H9 (cell line): ENCODE measurements around the gene ZNF764. TPM values are rescaled to one million over a fixed set of nuclear protein-coding genes. Genes with fewer than 3 reads are reported as not detected.

Experiments
- DNase-seq: peaks from one replicate; pipeline ENCODE4 v3.0.0-alpha.2; 2017
- H2AFZ ChIP-seq: one replicate; pipeline ENCODE4 v1.6.1; 2013; ENCODE audit warnings: mild to moderate bottlenecking, low read length, control low read depth, moderate library complexity
- H2AK5ac ChIP-seq: 2 replicates; pipeline ENCODE4 v1.6.1; 2013; ENCODE audit warnings: low read length, control low read depth, mixed read lengths; ENCODE audit not compliant: insufficient read length
- H2BK120ac ChIP-seq: one replicate; pipeline ENCODE4 v1.6.1; 2013; ENCODE audit warnings: low read depth, mild to moderate bottlenecking, low read length, control low read depth, inconsistent platforms; ENCODE audit not compliant: poor library complexity, severe bottlenecking
- H2BK12ac ChIP-seq: 2 replicates; pipeline ENCODE4 v1.6.1; 2013; ENCODE audit warnings: low read length, control low read depth, mixed read lengths, low read depth; ENCODE audit not compliant: insufficient read length
- H2BK15ac ChIP-seq: 2 replicates; pipeline ENCODE4 v1.6.1; 2013; ENCODE audit warnings: low read depth, low read length, control low read depth
- H2BK20ac ChIP-seq: one replicate; pipeline ENCODE4 v1.6.1; 2013; ENCODE audit warnings: low read depth, mild to moderate bottlenecking, low read length, control low read depth, inconsistent platforms; ENCODE audit not compliant: poor library complexity, severe bottlenecking
- H2BK5ac ChIP-seq: 2 replicates; pipeline ENCODE4 v1.6.1; 2013; ENCODE audit warnings: low read length, control low read depth, mixed read lengths; ENCODE audit not compliant: insufficient read length
- H3K14ac ChIP-seq: 2 replicates; pipeline ENCODE4 v1.6.1; 2013; ENCODE audit warnings: low read length, control low read depth; ENCODE audit not compliant: insufficient read depth
- H3K18ac ChIP-seq: 2 replicates; pipeline ENCODE4 v1.6.1; 2013; ENCODE audit warnings: low read depth, mild to moderate bottlenecking, mixed read lengths, low read length, control low read depth; ENCODE audit not compliant: insufficient read length
- H3K23ac ChIP-seq: 2 replicates; pipeline ENCODE4 v1.6.1; 2013; ENCODE audit warnings: low read length, control low read depth, mixed read lengths, low read depth; ENCODE audit not compliant: insufficient read length
- H3K23me2 ChIP-seq: 2 replicates; pipeline ENCODE4 v1.6.1; 2013; ENCODE audit warnings: low read depth, mild to moderate bottlenecking, mixed read lengths, low read length, control low read depth; ENCODE audit not compliant: insufficient read length, poor library complexity, severe bottlenecking
- H3K27ac ChIP-seq: 2 replicates; pipeline ENCODE4 v1.5.1; 2013; ENCODE audit warnings: low read length, control low read depth, mixed read lengths, low read depth; ENCODE audit not compliant: insufficient read length
- H3K27me3 ChIP-seq: 2 replicates; pipeline ENCODE4 v1.6.1; 2013; ENCODE audit warnings: low read length, control low read depth, inconsistent platforms; ENCODE audit not compliant: insufficient read depth
- H3K4ac ChIP-seq: 2 replicates; pipeline ENCODE4 v1.6.1; 2013; ENCODE audit warnings: low read depth, mild to moderate bottlenecking, control low read depth, inconsistent platforms, low read length, moderate library complexity
- H3K4me1 ChIP-seq: 2 replicates; pipeline ENCODE4 v1.6.1; 2013; ENCODE audit warnings: low read length, control low read depth, inconsistent platforms; ENCODE audit not compliant: insufficient read depth
- H3K4me2 ChIP-seq: 2 replicates; pipeline ENCODE4 v1.6.1; 2013; ENCODE audit warnings: low read length, control low read depth, mixed read lengths; ENCODE audit not compliant: insufficient read length, insufficient read depth
- H3K56ac ChIP-seq: 2 replicates; pipeline ENCODE4 v1.6.1; 2013; ENCODE audit warnings: low read depth, mild to moderate bottlenecking, mixed read lengths, low read length, control low read depth; ENCODE audit not compliant: insufficient read length
- H3K79me1 ChIP-seq: 2 replicates; pipeline ENCODE4 v1.6.1; 2013; ENCODE audit warnings: low read depth, mild to moderate bottlenecking, moderate library complexity, low read length, control low read depth, inconsistent platforms; ENCODE audit not compliant: insufficient read depth, poor library complexity, severe bottlenecking
- H3K79me2 ChIP-seq: 2 replicates; pipeline ENCODE4 v1.6.1; 2013; ENCODE audit warnings: low read length, control low read depth, inconsistent platforms; ENCODE audit not compliant: insufficient read depth
- H3K9ac ChIP-seq: 2 replicates; pipeline ENCODE4 v1.6.1; 2013; ENCODE audit warnings: low read length, control low read depth, mixed read lengths; ENCODE audit not compliant: insufficient read length; ENCODE audit errors: extremely low read depth
- H3K9me3 ChIP-seq: one replicate; pipeline ENCODE4 v1.6.1; 2013; ENCODE audit warnings: low read depth, low read length, inconsistent platforms; ENCODE audit not compliant: control insufficient read depth
- H3T11ph ChIP-seq: one replicate; pipeline ENCODE4 v1.6.1; 2013; ENCODE audit warnings: mild to moderate bottlenecking, low read length, control low read depth, inconsistent platforms
- H4K20me1 ChIP-seq: one replicate; pipeline ENCODE4 v1.6.1; 2013; ENCODE audit not compliant: control insufficient read depth, insufficient read length, insufficient read depth
- H4K5ac ChIP-seq: 2 replicates; pipeline ENCODE4 v1.6.1; 2013; ENCODE audit warnings: low read depth, mild to moderate bottlenecking, mixed read lengths, low read length, control low read depth; ENCODE audit not compliant: insufficient read length
- H4K8ac ChIP-seq: replicated peaks from 2 replicates; pipeline ENCODE4 v1.6.1; 2013; ENCODE audit warnings: low read length, control low read depth, mixed read lengths, low read depth; ENCODE audit not compliant: insufficient read length
- H4K91ac ChIP-seq: 2 replicates; pipeline ENCODE4 v1.6.1; 2013; ENCODE audit warnings: low read depth, mild to moderate bottlenecking, moderate library complexity, mixed read lengths, low read length, control low read depth; ENCODE audit not compliant: insufficient read length
- H3K27ac Mint-ChIP-seq, 3 experiments: 2 replicates in 2 of 3; 3 replicates in 1 of 3; pipeline ENCODE4 v1.8.0; 2020 to 2021; ENCODE audit warnings: mixed read lengths in 3 of 3, mild to moderate bottlenecking in 1 of 3, moderate library complexity in 1 of 3
- H3K27me3 Mint-ChIP-seq: 2 replicates; pipeline ENCODE4 v1.8.0; 2021; ENCODE audit warnings: low read depth, mild to moderate bottlenecking, moderate library complexity, mixed read lengths
- H3K36me3 Mint-ChIP-seq, 3 experiments: 2 replicates in 2 of 3; 3 replicates in 1 of 3; pipeline ENCODE4 v1.8.0; 2020 to 2021; ENCODE audit warnings: low read depth in 3 of 3, mixed read lengths in 3 of 3; ENCODE audit not compliant: insufficient read depth in 1 of 3
- H3K4me1 Mint-ChIP-seq, 2 experiments: 2 replicates each; pipeline ENCODE4 v1.8.0; 2020; ENCODE audit warnings: mixed read lengths in 2 of 2
- H3K4me3 Mint-ChIP-seq, 2 experiments: 2 replicates in 1 of 2; 3 replicates in 1 of 2; pipeline ENCODE4 v1.8.0; 2020 to 2021; ENCODE audit warnings: mild to moderate bottlenecking in 2 of 2, mixed read lengths in 2 of 2, moderate library complexity in 1 of 2
- H3K9me3 Mint-ChIP-seq, 2 experiments: 2 replicates in 1 of 2; 3 replicates in 1 of 2; pipeline ENCODE4 v1.8.0; 2020; ENCODE audit warnings: mild to moderate bottlenecking in 2 of 2, mixed read lengths in 2 of 2, moderate library complexity in 1 of 2
- CTCF ChIP-seq: fragments of 200-600 bp; sonication (generic); conservative IDR thresholded peaks from 3 replicates; pipeline ENCODE4 v1.8.0; 2021; ENCODE audit warnings: antibody characterized with exemption, mild to moderate bottlenecking
- WGBS: extraction: QIAGEN DNeasy Blood & Tissue Kit; methylation state at CpG from one replicate; pipeline ENCODE4 v1.1.7; 2013; ENCODE audit warnings: missing lambda C conversion rate, low lambda C conversion rate, mixed read lengths; ENCODE audit not compliant: insufficient read length; ENCODE audit errors: extremely low coverage; 5-methylcytosine and 5-hydroxymethylcytosine counted together
- total RNA-seq: library from RNA; stranded (reverse); gene quantifications from 2 replicates; pipeline ENCODE4 v1.2.1, GENCODE V29; 2021

ZNF764 gene
- total RNA-seq, 1 experiment from 2014 or later, result 11.4 TPM

- no peak overlapping the region for H4K91ac ChIP-seq
- H3K4me1 Mint-ChIP-seq, result peaks cover 23 to 27% of the 10 kb centered on the region in 2 experiments
- no peaks in the 10 kb centered on the region for H3K27me3 ChIP-seq
- no peak for TF ChIP-seq CTCF
- peaks cover 23% of the 10 kb centered on the region for H3K23me2 ChIP-seq
- peak overlapping the region; percentile 21 for H2BK5ac ChIP-seq
- no peak overlapping the region for H2BK15ac ChIP-seq
- H2BK12ac ChIP-seq, result no peak overlapping the region
- H3K27ac Mint-ChIP-seq, result peak overlapping the region; percentile 96 to 99 (median 96)
- H3K79me1 ChIP-seq, result no peaks in the 10 kb centered on the region
- H3K18ac ChIP-seq, result peak overlapping the region; percentile 87
- no peak overlapping the region; the same call in 1 of the 2 replicates for H3K4ac ChIP-seq
- no peak overlapping the region for H2AK5ac ChIP-seq
- H3K56ac ChIP-seq, result no peak overlapping the region
- H3K4me2 ChIP-seq, result peak overlapping the region; percentile 61
- no peak overlapping the region for H2BK20ac ChIP-seq
- H4K8ac ChIP-seq, result no peak overlapping the region
- WGBS, result no CpG with 5 or more reads among the region's 18 CpGs
- H3K79me2 ChIP-seq, result no peaks in the 10 kb centered on the region
- peaks cover 15 to 29% (median 19%) of the 10 kb centered on the region in 3 experiments for H3K36me3 Mint-ChIP-seq
- DNase-seq, result peak; percentile 56
- no peak overlapping the region for H3K23ac ChIP-seq
- H3K27me3 Mint-ChIP-seq, result no peaks in the 10 kb centered on the region
- no peaks in the 10 kb centered on the region for H3K9me3 ChIP-seq
- H3K4me3 Mint-ChIP-seq, result peak overlapping the region; percentile 77 to 89
- peak overlapping the region; percentile 92 for H3K9ac ChIP-seq
- peak overlapping the region; percentile 83 for H3K27ac ChIP-seq
- H3K4me1 ChIP-seq, result no peaks in the 10 kb centered on the region; the same call in 1 of the 2 replicates
- H4K5ac ChIP-seq, result peak overlapping the region; percentile 66
- H3T11ph ChIP-seq, result peak overlapping the region; percentile 21
- no peak overlapping the region for H2BK120ac ChIP-seq
- no peak overlapping the region for H2AFZ ChIP-seq
- H3K14ac ChIP-seq, result peak overlapping the region; percentile 77; the same call in 1 of the 2 replicates
- no peaks in the 10 kb centered on the region for H4K20me1 ChIP-seq
- no peaks in the 10 kb centered on the region; a peak in 1 of 5 replicates for H3K9me3 Mint-ChIP-seq
These were observed 22.9 kb downstream of the ZNF764 start for GRCh38 chr16:30535106-30535776.
